NCI-H128 (cell line): Measurements from ENCODE around the gene CBL.

ENCODE experiments used
- DNase-seq: peaks from one replicate; lab custom pipeline; 2025; ENCODE audit not compliant: unreplicated experiment; lab: John Stamatoyannopoulos, UW

The CBL gene

GRCh38 chr11:119266517-119267255, 60.5 kb downstream of the CBL start:
- no peak for DNase-seq

DNA sequence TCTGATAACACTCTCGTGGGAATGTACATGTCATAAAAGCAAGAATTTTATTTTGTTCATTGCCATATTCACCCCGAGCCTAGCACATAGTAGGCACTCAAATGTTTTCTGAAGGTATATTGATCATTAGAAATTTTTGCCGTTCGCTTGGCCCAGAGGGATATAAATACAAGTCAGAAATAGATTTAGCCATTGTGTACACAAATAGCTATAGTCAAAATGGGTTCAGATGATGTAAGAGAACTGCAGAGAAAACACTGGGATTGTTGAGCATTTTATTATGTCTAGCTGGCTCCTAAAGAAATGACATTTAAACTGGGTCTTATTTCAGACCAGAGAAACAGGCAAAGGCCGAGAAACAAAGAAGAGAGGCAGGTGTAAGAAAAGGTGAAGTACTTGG, 61.5 kb downstream of the CBL start:
- no peak for DNase-seq

DNA sequence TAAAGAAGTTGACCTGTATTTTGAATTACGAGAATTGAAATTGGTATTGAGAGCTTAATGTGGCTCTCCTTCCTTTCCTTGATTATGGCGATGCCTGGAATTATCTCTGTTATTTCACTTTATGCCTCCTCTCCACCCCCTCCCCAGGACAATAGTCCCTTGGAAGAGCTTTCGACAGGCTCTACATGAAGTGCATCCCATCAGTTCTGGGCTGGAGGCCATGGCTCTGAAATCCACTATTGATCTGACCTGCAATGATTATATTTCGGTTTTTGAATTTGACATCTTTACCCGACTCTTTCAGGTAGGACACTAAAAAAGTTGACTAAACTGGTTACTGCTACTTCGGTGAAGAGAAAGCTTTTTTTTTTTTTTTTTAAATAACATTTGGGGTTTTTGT, 67.6 kb downstream of the CBL start:
- DNase-seq, result no peak

DNA sequence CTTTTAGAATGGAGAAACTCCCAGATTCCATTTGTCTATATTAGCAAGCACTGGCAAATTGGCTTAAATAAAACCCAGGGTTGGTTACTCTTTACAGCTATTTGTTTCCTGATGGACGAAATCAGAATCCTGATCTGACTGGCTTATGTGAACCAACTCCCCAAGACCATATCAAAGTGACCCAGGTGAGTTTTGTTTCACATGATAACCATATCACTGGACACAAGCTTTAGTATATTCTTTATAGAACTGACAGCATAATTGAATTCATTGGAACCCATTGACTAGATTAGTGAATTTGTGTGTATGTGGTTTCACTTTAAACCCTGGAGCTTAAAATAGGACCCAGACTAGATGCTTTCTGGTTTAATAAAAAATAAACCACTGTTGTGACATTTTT, 71.5 kb downstream of the CBL start:
- DNase-seq, result no peak

- no peak for DNase-seq
These were observed 76.4 kb downstream of the CBL start for GRCh38 chr11:119282495-119282894.

DNA sequence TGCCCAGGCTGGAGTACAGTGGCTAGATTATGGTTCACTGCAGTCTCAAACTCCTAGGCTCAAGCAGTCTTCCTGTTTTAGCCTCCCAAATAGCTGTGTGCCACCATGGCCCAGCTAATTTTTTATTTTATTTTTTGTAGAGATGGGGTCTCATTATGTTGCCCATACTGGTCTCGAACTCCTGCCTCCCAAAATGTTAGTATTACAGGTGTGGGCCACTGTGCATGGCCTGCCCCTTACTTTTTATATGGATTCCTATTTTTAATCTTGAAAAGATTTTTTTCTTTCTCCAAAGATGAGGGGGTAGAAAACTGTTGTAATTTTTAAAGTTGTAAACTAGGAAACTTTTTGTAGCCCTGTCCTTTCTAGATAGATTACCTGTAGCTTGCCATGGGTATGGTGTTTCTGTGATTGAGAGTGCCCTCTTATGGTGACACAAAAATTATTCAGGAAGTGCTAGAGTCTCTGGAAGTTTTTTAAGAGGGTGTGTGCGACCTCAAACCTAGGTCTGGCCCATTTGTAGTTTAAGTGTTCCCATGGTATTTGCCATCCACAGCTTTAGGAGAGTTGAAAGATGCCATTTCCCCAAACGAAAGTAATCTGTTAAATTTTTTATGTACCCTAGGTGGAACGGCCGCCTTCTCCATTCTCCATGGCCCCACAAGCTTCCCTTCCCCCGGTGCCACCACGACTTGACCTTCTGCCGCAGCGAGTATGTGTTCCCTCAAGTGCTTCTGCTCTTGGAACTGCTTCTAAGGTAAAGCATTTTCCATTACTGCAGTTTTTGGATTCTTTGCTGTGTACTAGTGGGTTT, 78.4 kb downstream of the CBL start:
- no peak for DNase-seq

- DNase-seq, result no peak
These were observed 79.3 kb downstream of the CBL start for GRCh38 chr11:119285431-119285830.

GRCh38 chr11:119288219-119288618, 82.1 kb downstream of the CBL start:
- DNase-seq, result no peak

- DNase-seq, result no peak
These were observed 84.9 kb downstream of the CBL start for GRCh38 chr11:119290894-119291497.

GRCh38 chr11:119293461-119293860, 87.3 kb downstream of the CBL start:
- no peak for DNase-seq

- no peak for DNase-seq
These were observed 89.0 kb downstream of the CBL start for GRCh38 chr11:119295178-119295577.

GRCh38 chr11:119297938-119298337, 91.8 kb downstream of the CBL start:
- DNase-seq, result no peak

GRCh38 chr11:119298726-119299125, 92.6 kb downstream of the CBL start:
- DNase-seq, result no peak

- DNase-seq, result no peak
These were observed 93.3 kb downstream of the CBL start for GRCh38 chr11:119299416-119299815.

DNA sequence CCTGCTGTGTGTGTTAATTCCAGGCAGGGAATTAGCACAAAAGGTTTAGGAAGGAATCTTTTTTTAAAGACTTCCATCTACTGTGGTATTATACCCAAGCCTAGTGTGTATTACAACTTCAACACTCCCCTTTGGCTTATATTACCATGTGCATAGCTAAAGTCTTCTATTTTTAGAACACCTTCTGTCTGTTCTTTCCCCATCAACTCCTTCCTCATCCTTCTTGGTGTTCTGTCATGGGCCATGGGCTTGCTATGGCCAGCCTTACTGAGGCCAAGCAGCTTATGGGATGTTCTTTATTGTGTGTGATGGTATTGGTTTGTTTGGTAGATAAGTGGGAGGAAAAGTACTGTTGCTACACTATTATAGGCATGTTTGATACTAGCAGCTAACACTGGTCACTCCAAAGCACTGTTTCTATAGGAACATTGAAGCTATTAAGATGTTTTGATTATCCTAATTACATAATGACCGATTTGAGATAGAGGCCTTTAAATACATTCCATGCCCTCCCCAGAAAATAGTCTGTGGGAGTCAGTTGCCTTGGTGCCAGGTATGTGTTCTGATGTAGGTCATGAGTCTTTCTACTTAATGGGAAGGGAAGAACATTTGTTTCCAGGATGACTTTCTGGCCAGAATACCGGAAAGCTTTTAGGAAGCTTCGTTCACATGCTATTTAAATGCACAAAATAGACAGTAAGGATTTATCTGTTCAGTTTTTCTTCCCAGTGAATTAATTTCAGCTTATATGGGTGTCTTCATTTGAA, 94.2 kb downstream of the CBL start:
- DNase-seq, result no peak

- no peak for DNase-seq
These were observed 97.1 kb downstream of the CBL start for GRCh38 chr11:119303227-119303718.

- DNase-seq, result no peak
These were observed 99.6 kb downstream of the CBL start for GRCh38 chr11:119305556-119306372.

- no peak for DNase-seq
These were observed 100.3 kb downstream of the CBL start for GRCh38 chr11:119306373-119306890.

DNA sequence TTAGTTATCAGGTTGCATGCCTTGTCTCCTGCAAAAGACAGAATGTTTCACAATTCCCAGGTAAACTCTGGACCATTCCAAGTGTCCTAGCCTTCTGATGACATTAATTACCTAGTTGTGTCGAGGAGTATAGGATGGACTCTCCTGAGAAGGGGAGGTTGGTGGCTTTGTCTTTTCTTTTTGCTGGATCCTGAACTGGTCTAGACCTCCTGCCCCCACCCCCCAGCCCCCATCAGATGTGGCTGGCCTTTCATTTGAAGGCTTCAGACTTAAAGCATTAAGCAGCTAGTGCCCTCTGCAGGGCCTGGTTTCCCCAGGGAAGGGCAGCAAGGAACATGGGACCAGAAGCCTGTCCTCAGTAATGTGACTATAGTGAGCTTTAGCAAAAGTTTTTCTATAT, 101.1 kb downstream of the CBL start:
- no peak for DNase-seq

DNA sequence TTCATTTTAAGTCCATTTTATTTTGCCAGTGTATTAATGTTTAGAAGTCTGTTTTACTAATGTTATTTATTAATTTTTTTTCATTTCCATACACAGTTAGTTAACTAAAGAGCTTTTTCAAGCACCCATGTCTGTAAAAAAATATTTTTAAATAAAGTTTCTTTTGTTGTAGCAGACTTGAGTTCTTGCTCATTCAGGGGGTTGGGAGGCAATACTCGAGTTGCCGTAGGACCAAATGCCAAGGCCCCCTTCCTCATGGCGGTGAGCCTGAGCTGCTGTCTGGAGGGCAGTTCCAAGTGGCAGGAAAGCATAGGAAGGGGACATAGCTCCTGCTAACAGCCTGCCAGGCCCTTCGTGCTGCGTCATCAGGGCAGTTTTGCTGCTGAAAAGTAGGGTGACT, 101.8 kb downstream of the CBL start:
- no peak for DNase-seq
